EL (cell line): ENCODE data around the gene SULT1A3.
"Not testable (repeated sequence)": the region's sequence is repeated elsewhere in the genome, so short reads cannot be mapped to it uniquely, and the experiment has no call there.

ENCODE experiments used
- DNase-seq: peaks from one replicate; pipeline ENCODE4 v3.0.0-alpha.2; 2016

SULT1A3 gene

DNA sequence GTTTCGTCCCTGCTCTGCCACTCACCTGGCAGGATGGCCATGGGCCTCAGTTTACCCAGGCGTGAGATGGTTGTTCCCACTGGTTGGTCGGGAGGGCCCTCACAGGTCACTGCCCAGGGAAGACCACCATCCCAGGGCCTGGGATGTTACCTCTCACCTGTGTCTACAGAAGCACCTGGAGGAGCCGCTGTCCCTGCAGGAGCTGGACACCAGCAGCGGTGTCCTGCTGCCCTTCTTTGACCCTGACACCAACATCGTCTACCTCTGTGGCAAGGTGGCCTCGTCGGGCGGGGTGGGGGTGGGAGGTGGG is 11.5 kb upstream of the SULT1A3 start:
- no peak for DNase-seq

GRCh38 chr16:30187971-30188561 is 11.0 kb upstream of the SULT1A3 start:
- DNase-seq = no peak

DNA sequence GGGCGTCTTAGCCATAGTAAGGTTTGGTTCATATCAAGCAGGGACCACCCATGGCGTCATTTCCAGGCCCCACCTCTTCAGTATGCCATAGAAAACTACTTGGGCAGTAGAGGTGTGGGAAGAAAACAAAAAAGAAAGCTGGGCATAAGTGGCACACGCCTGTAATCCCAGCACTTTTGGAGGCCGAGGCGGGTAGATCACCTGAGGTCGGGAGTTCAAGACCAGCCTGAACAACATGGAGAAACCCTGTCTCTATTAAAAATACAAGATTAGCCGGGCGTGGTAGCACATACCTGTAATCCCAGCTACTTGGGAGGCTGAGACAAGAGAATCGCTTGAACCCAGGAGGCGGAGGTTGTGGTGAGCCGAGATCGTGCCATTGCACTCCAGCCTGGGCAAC is 7.9 kb upstream of the SULT1A3 start:
- not testable (repeated sequence) for DNase-seq

- not testable (repeated sequence) for DNase-seq
Observed at GRCh38 chr16:30193098-30193497, 6.0 kb upstream of the SULT1A3 start.

DNA sequence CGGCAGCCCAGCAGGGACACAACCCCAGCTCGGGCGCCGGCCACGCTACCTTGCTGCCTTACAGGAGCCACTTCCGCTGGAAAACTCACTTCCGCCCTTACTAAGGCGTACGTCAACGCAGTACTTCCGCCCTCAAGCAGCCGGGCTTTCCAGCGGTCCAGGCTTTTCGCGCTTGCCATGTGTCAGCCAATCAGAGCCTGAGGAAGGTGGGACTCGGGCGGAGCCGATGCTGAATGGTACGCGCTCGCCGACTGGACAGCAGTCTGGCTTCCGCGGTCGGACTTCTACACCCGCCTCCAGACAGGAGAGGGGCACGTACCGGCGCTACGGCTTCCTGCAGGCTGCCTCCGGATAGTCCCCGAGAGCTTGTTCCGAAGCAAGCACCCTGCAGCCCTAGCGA is 5.4 kb upstream of the SULT1A3 start, which contains the start of the genes BOLA2B and SLX1A:
Gene BOLA2B, minus strand, starts transcription at position 52 of the 400 bp plus-strand sequence. CDS start 71 bp downstream, outside the sequence.
Gene SLX1A, plus strand, starts transcription at position 261 of the 400 bp plus-strand sequence. CDS start 210 bp downstream, outside the sequence.
- DNase-seq = not testable (repeated sequence)

DNA sequence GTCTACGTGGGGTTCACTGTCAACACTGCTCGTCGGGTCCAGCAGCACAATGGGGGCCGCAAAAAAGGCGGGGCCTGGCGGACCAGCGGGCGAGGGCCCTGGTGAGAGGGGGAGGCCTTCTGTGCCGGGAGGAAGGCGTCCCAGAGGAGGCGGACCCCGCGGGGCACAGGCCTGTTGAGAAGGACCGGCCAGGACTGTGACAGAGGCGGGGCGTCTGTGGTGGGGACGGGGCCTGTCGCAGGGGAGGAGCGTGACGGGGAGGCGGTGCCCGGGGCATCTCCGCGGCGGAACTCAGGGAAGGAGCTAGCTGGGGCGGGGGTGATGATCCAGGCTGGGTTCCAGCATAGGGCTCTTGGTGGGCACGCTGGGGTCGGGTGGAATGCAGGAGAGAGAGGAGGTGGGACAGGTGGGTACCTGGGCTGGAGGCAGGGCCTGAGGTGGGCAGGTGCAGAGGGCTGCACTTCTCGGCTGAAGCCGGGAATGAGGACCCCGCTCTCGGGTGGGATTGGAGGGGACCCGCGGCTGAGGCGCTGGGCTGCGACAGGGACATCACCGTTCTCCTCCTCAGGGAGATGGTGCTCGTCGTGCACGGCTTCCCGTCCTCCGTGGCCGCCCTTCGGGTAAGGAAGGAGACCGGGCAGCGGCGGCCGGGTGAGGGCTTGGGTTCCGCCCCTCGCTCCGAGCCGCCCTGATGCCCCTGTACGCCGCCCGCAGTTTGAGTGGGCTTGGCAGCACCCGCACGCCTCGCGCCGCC is 4.7 kb upstream of the SULT1A3 start:
- not testable (repeated sequence) for DNase-seq

- not testable (repeated sequence) for DNase-seq
Observed at GRCh38 chr16:30197001-30197400, 2.1 kb upstream of the SULT1A3 start.

DNA sequence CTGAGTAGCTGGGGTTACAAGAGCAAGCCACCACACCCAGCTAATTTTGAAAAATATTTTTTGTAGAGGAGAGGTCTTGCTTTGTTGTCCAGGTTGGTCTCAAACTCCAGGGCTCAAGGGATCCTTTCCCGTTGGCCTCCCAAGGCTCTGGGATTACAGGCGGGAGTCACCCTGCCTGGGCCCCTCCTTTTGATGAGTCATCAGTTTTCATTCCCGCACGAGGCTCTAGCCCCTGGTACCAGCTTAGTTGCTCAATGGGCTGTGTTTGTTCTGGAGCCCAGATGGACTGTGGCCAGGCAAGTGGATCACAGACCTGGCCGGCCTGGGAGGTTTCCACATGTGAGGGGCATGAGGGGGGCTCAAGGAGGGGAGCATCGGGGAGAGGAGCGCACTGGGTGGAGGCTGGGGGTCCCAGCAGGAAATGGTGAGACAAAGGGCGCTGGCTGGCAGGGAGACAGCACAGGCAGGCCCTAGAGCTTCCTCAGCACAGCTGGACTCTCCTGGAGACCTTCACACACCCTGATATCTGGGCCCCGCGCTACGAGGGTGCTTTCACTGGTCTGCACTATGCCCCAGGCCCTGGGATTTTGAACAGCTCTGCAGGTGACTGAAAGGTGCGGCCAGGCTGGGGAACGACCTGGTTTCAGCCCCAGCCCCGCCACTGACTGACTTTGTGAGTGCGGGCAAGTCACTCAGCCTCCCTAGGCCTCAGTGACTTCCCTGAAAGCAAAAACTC is 721 bp downstream of the SULT1A3 start:
- DNase-seq = not testable (repeated sequence)

DNA sequence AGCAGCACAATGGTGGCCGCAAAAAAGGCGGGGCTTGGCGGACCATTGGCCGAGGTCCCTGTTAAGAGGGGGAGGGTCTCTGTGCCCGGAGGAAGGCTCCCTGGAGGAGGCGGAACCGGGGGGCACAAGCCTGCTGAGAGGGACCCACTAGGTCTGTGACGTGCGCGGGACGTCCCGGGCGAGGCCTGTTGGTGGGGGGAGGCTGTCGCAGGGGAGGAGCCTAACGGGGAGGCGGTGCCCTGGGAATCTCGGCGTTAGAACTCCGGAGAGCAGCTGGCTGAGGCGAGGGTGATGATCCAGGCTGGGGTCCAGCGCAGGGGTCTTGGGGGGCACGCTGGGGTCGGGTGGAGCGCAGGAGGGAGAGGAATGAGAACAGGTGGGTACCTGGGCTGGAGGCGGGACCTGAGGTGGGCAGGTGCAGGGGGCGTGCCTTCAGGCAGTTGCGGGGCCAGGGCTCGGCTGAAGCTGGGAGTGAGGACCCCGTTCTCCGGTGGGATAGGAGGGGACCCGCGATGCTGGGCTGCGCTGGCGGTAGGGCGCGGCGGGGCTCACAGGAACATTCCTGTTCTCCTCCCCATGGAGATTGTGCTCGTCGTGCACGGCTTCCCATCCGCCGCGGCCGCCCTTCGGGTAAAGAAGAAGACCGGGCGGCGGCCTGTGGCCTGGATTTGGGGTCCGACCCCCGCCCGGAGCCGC is 6.6 kb downstream of the SULT1A3 start:
- DNase-seq = not testable (repeated sequence)

DNA sequence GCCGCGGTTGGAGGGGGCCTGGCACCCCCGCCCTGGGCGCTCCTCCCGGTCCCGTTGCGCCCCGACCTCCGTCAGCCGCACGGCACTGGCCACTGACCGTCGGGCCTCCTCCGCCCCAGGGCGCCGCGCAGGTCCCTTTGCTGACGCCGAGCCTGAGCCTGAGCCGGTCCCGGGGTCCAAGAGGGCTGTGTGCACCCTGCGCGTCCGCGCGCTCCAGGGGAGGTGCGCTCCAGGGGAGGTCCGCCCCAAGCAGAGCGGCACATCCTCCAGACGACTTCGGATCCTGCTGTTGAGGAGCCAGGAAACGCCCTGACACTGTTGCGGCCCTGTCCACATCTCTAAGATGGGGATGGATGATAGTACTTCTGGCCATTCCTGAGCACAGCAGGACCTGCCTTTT is 7.2 kb downstream of the SULT1A3 start:
- DNase-seq = not testable (repeated sequence)

- DNase-seq = not testable (repeated sequence)
Observed at GRCh38 chr16:30207063-30207704, 8.1 kb downstream of the SULT1A3 start.

GRCh38 chr16:30209032-30209431 is 10.0 kb downstream of the SULT1A3 start:
- DNase-seq = not testable (repeated sequence)

GRCh38 chr16:30211414-30211813 is 12.4 kb downstream of the SULT1A3 start:
- not testable (repeated sequence) for DNase-seq

GRCh38 chr16:30217082-30217481 is 18.0 kb downstream of the SULT1A3 start:
- DNase-seq = not testable (repeated sequence)

DNA sequence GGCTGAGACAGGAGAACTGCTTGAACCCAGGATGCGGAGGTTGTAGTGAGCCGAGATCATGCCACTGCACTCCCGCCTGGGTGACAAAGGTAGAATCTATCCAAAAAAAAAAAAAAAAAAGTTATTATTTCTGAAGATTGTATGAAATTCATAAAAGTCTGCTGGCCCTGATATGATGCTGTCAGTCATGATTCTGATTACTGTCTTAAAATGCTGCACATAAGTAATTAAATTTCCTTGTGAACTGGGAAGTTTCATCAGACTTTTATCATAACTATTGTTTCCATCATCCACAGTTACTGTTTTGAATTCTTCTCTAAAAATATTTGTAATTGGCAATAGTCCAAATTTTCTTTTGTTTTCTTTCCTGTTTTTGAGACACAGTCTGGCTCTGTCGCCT is 49.3 kb downstream of the SULT1A3 start, which contains the start of gene NPIPB13:
Gene NPIPB13, minus strand, starts transcription at position 101 of the 400 bp plus-strand sequence. CDS start 2,906 bp downstream, outside the sequence.
- DNase-seq = not testable (repeated sequence)
